ENCODE measurements around the gene MGMT.

GRCh38 chr10:129438024-129438423, 29.0 kb upstream of the MGMT start:
- TF ChIP-seq CTCF (conservative IDR thresholded peaks at IDR 0.05) (no peak), EZH2 (IDR thresholded peaks at IDR 0.05; ENCODE audit: low read depth) (no peak)

All from PC-9 (cell line).